Gastrocnemius medialis (tissue), 4 donors: Measurements from ENCODE around the gene MED13L.

Source experiments
- CTCF ChIP-seq, 5 experiments: fragments of 450-650 bp in 3 of 5; fragments of 200-600 bp in 2 of 5; sonication (generic) in 2 of 5; IDR thresholded peaks in 4 of 5; conservative IDR thresholded peaks in 1 of 5; 1 replicate in 4 of 5; 2 replicates in 1 of 5; pipeline ENCODE4 v1.5.1; 2016 to 2019; ENCODE audit warnings: antibody characterized with exemption in 5 of 5, mild to moderate bottlenecking in 3 of 5, moderate library complexity in 3 of 5
- POLR2A ChIP-seq, 2 donors: fragments of 450-650 bp; IDR thresholded peaks; one replicate each; pipeline ENCODE4 v1.6.1; 2017; ENCODE audit warnings: antibody characterized with exemption in 2 of 2, mild to moderate bottlenecking in 2 of 2, moderate library complexity in 2 of 2

- TF ChIP-seq CTCF (IDR thresholded peaks at IDR 0.05 in 4 of 5, conservative IDR thresholded peaks at IDR 0.05 in 1 of 5) (no peak), POLR2A (IDR thresholded peaks at IDR 0.05) (no peak)
Observed at GRCh38 chr12:116199160-116199706, 78.3 kb downstream of the MED13L start.
